H9 (cell line): ENCODE results near the gene NR1D1. TPM values are rescaled to one million over a fixed set of nuclear protein-coding genes. Genes with fewer than 3 reads are reported as not detected.

Experiments
- DNase-seq: peaks from one replicate; pipeline ENCODE4 v3.0.0-alpha.2; 2017
- H2AFZ ChIP-seq: one replicate; pipeline ENCODE4 v1.6.1; 2013; ENCODE audit warnings: mild to moderate bottlenecking, low read length, control low read depth, moderate library complexity
- H2AK5ac ChIP-seq: 2 replicates; pipeline ENCODE4 v1.6.1; 2013; ENCODE audit warnings: low read length, control low read depth, mixed read lengths; ENCODE audit not compliant: insufficient read length
- H2BK120ac ChIP-seq: one replicate; pipeline ENCODE4 v1.6.1; 2013; ENCODE audit warnings: low read depth, mild to moderate bottlenecking, low read length, control low read depth, inconsistent platforms; ENCODE audit not compliant: poor library complexity, severe bottlenecking
- H2BK12ac ChIP-seq: 2 replicates; pipeline ENCODE4 v1.6.1; 2013; ENCODE audit warnings: low read length, control low read depth, mixed read lengths, low read depth; ENCODE audit not compliant: insufficient read length
- H2BK15ac ChIP-seq: 2 replicates; pipeline ENCODE4 v1.6.1; 2013; ENCODE audit warnings: low read depth, low read length, control low read depth
- H2BK20ac ChIP-seq: one replicate; pipeline ENCODE4 v1.6.1; 2013; ENCODE audit warnings: low read depth, mild to moderate bottlenecking, low read length, control low read depth, inconsistent platforms; ENCODE audit not compliant: poor library complexity, severe bottlenecking
- H2BK5ac ChIP-seq: 2 replicates; pipeline ENCODE4 v1.6.1; 2013; ENCODE audit warnings: low read length, control low read depth, mixed read lengths; ENCODE audit not compliant: insufficient read length
- H3K14ac ChIP-seq: 2 replicates; pipeline ENCODE4 v1.6.1; 2013; ENCODE audit warnings: low read length, control low read depth; ENCODE audit not compliant: insufficient read depth
- H3K18ac ChIP-seq: 2 replicates; pipeline ENCODE4 v1.6.1; 2013; ENCODE audit warnings: low read depth, mild to moderate bottlenecking, mixed read lengths, low read length, control low read depth; ENCODE audit not compliant: insufficient read length
- H3K23ac ChIP-seq: 2 replicates; pipeline ENCODE4 v1.6.1; 2013; ENCODE audit warnings: low read length, control low read depth, mixed read lengths, low read depth; ENCODE audit not compliant: insufficient read length
- H3K23me2 ChIP-seq: 2 replicates; pipeline ENCODE4 v1.6.1; 2013; ENCODE audit warnings: low read depth, mild to moderate bottlenecking, mixed read lengths, low read length, control low read depth; ENCODE audit not compliant: insufficient read length, poor library complexity, severe bottlenecking
- H3K27ac ChIP-seq: 2 replicates; pipeline ENCODE4 v1.5.1; 2013; ENCODE audit warnings: low read length, control low read depth, mixed read lengths, low read depth; ENCODE audit not compliant: insufficient read length
- H3K27me3 ChIP-seq: 2 replicates; pipeline ENCODE4 v1.6.1; 2013; ENCODE audit warnings: low read length, control low read depth, inconsistent platforms; ENCODE audit not compliant: insufficient read depth
- H3K4ac ChIP-seq: 2 replicates; pipeline ENCODE4 v1.6.1; 2013; ENCODE audit warnings: low read depth, mild to moderate bottlenecking, control low read depth, inconsistent platforms, low read length, moderate library complexity
- H3K4me1 ChIP-seq: 2 replicates; pipeline ENCODE4 v1.6.1; 2013; ENCODE audit warnings: low read length, control low read depth, inconsistent platforms; ENCODE audit not compliant: insufficient read depth
- H3K4me2 ChIP-seq: 2 replicates; pipeline ENCODE4 v1.6.1; 2013; ENCODE audit warnings: low read length, control low read depth, mixed read lengths; ENCODE audit not compliant: insufficient read length, insufficient read depth
- H3K56ac ChIP-seq: 2 replicates; pipeline ENCODE4 v1.6.1; 2013; ENCODE audit warnings: low read depth, mild to moderate bottlenecking, mixed read lengths, low read length, control low read depth; ENCODE audit not compliant: insufficient read length
- H3K79me1 ChIP-seq: 2 replicates; pipeline ENCODE4 v1.6.1; 2013; ENCODE audit warnings: low read depth, mild to moderate bottlenecking, moderate library complexity, low read length, control low read depth, inconsistent platforms; ENCODE audit not compliant: insufficient read depth, poor library complexity, severe bottlenecking
- H3K79me2 ChIP-seq: 2 replicates; pipeline ENCODE4 v1.6.1; 2013; ENCODE audit warnings: low read length, control low read depth, inconsistent platforms; ENCODE audit not compliant: insufficient read depth
- H3K9ac ChIP-seq: 2 replicates; pipeline ENCODE4 v1.6.1; 2013; ENCODE audit warnings: low read length, control low read depth, mixed read lengths; ENCODE audit not compliant: insufficient read length; ENCODE audit errors: extremely low read depth
- H3K9me3 ChIP-seq: one replicate; pipeline ENCODE4 v1.6.1; 2013; ENCODE audit warnings: low read depth, low read length, inconsistent platforms; ENCODE audit not compliant: control insufficient read depth
- H3T11ph ChIP-seq: one replicate; pipeline ENCODE4 v1.6.1; 2013; ENCODE audit warnings: mild to moderate bottlenecking, low read length, control low read depth, inconsistent platforms
- H4K20me1 ChIP-seq: one replicate; pipeline ENCODE4 v1.6.1; 2013; ENCODE audit not compliant: control insufficient read depth, insufficient read length, insufficient read depth
- H4K5ac ChIP-seq: 2 replicates; pipeline ENCODE4 v1.6.1; 2013; ENCODE audit warnings: low read depth, mild to moderate bottlenecking, mixed read lengths, low read length, control low read depth; ENCODE audit not compliant: insufficient read length
- H4K8ac ChIP-seq: replicated peaks from 2 replicates; pipeline ENCODE4 v1.6.1; 2013; ENCODE audit warnings: low read length, control low read depth, mixed read lengths, low read depth; ENCODE audit not compliant: insufficient read length
- H4K91ac ChIP-seq: 2 replicates; pipeline ENCODE4 v1.6.1; 2013; ENCODE audit warnings: low read depth, mild to moderate bottlenecking, moderate library complexity, mixed read lengths, low read length, control low read depth; ENCODE audit not compliant: insufficient read length
- H3K27ac Mint-ChIP-seq, 3 experiments: 2 replicates in 2 of 3; 3 replicates in 1 of 3; pipeline ENCODE4 v1.8.0; 2020 to 2021; ENCODE audit warnings: mixed read lengths in 3 of 3, mild to moderate bottlenecking in 1 of 3, moderate library complexity in 1 of 3
- H3K27me3 Mint-ChIP-seq: 2 replicates; pipeline ENCODE4 v1.8.0; 2021; ENCODE audit warnings: low read depth, mild to moderate bottlenecking, moderate library complexity, mixed read lengths
- H3K36me3 Mint-ChIP-seq, 3 experiments: 2 replicates in 2 of 3; 3 replicates in 1 of 3; pipeline ENCODE4 v1.8.0; 2020 to 2021; ENCODE audit warnings: low read depth in 3 of 3, mixed read lengths in 3 of 3; ENCODE audit not compliant: insufficient read depth in 1 of 3
- H3K4me1 Mint-ChIP-seq, 2 experiments: 2 replicates each; pipeline ENCODE4 v1.8.0; 2020; ENCODE audit warnings: mixed read lengths in 2 of 2
- H3K4me3 Mint-ChIP-seq, 2 experiments: 2 replicates in 1 of 2; 3 replicates in 1 of 2; pipeline ENCODE4 v1.8.0; 2020 to 2021; ENCODE audit warnings: mild to moderate bottlenecking in 2 of 2, mixed read lengths in 2 of 2, moderate library complexity in 1 of 2
- H3K9me3 Mint-ChIP-seq, 2 experiments: 2 replicates in 1 of 2; 3 replicates in 1 of 2; pipeline ENCODE4 v1.8.0; 2020; ENCODE audit warnings: mild to moderate bottlenecking in 2 of 2, mixed read lengths in 2 of 2, moderate library complexity in 1 of 2
- WGBS: extraction: QIAGEN DNeasy Blood & Tissue Kit; methylation state at CpG from one replicate; pipeline ENCODE4 v1.1.7; 2013; ENCODE audit warnings: missing lambda C conversion rate, low lambda C conversion rate, mixed read lengths; ENCODE audit not compliant: insufficient read length; ENCODE audit errors: extremely low coverage; 5-methylcytosine and 5-hydroxymethylcytosine counted together
- total RNA-seq: library from RNA; stranded (reverse); gene quantifications from 2 replicates; pipeline ENCODE4 v1.2.1, GENCODE V29; 2021
- TF ChIP-seq, protein P1 (sequence below): fragments of 200-600 bp; sonication (generic); conservative IDR thresholded peaks from 3 replicates; pipeline ENCODE4 v1.8.0; 2021; ENCODE audit warnings: antibody characterized with exemption, mild to moderate bottlenecking

Gene NR1D1
- total RNA-seq, 1 experiment from 2014 or later: 8.6 TPM

DNA sequence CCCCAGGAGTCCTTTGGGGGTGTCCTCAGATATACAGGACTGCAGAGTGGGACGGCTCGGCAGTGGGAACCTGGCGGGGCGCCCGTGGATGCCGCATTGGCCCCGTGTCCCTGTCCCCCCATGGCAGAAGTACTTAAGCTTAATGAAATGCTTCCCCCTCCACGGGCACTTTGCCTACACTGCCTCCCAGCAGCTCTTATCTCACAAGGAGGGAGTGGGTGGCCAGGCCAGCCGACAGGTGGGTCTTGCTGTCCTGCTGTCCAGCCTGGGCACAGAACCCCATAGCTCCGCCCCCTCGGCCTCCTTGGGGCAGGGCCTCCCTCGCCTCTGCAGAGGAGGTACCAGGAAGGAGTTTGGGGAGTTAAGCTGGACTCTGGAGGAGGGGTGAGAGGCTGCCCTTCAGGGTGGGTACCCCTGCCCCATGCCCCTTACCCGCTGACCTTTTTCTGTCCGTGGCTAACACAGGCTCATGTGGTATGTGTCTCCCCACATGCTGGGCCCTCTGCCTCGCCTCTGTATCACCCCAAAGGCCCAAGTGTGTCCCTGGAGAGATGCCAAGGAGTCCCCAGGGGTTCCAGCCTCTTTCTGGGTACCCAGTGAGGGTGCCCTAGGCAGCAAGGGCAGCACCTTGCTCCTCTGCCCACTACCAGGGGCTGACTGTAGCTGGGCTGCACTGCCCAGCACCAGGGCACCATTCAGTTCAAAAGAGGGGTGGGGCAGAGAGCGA, 28.9 kb downstream of the NR1D1 start:
- Histone ChIP-seq H3K4me1 (peaks cover 24% of the 10 kb centered on the region), H4K8ac (no peak overlapping the region), H3T11ph (no peak overlapping the region), H3K27me3 (no peaks in the 10 kb centered on the region), H3K18ac (no peak overlapping the region), H3K56ac (no peak overlapping the region), H2BK12ac (no peak overlapping the region), H3K9ac (no peak overlapping the region), H2BK15ac (no peak overlapping the region), H2BK5ac (no peak overlapping the region), H4K20me1 (peaks cover 3% of the 10 kb centered on the region), H4K91ac (no peak overlapping the region), H2AK5ac (no peak overlapping the region), H2AFZ (no peak overlapping the region), H3K14ac (peak overlapping the region; percentile 25; the same call in 1 of the 2 replicates), H3K79me1 (no peaks in the 10 kb centered on the region), H3K9me3 (no peaks in the 10 kb centered on the region), H3K79me2 (no peaks in the 10 kb centered on the region), H4K5ac (no peak overlapping the region), H3K23me2 (peaks cover 6% of the 10 kb centered on the region), H2BK120ac (no peak overlapping the region), H3K4ac (no peak overlapping the region), H3K4me2 (no peak overlapping the region), H3K27ac (no peak overlapping the region), H2BK20ac (no peak overlapping the region), H3K23ac (no peak overlapping the region)
- Mint-ChIP-seq H3K4me1 (peaks cover 62 to 83% of the 10 kb centered on the region in 2 experiments), H3K36me3 (peaks cover 0 to 4% (median 3%) of the 10 kb centered on the region in 3 experiments; a peak in 3 of 7 replicates), H3K27ac (no peak overlapping the region), H3K4me3 (no peak overlapping the region; a peak in 1 of 5 replicates), H3K27me3 (peaks cover 4% of the 10 kb centered on the region), H3K9me3 (no peaks in the 10 kb centered on the region)
- WGBS: no CpG with 5 or more reads among the region's 16 CpGs
- TF ChIP-seq, protein P1, sequence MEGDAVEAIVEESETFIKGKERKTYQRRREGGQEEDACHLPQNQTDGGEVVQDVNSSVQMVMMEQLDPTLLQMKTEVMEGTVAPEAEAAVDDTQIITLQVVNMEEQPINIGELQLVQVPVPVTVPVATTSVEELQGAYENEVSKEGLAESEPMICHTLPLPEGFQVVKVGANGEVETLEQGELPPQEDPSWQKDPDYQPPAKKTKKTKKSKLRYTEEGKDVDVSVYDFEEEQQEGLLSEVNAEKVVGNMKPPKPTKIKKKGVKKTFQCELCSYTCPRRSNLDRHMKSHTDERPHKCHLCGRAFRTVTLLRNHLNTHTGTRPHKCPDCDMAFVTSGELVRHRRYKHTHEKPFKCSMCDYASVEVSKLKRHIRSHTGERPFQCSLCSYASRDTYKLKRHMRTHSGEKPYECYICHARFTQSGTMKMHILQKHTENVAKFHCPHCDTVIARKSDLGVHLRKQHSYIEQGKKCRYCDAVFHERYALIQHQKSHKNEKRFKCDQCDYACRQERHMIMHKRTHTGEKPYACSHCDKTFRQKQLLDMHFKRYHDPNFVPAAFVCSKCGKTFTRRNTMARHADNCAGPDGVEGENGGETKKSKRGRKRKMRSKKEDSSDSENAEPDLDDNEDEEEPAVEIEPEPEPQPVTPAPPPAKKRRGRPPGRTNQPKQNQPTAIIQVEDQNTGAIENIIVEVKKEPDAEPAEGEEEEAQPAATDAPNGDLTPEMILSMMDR: no peak
- peak; percentile 60 for DNase-seq
